GM19238 (cell line): ENCODE data around the gene UBE2E2.

Source experiments
- DNase-seq: peaks from one replicate; pipeline ENCODE4 v3.0.0; 2011; ENCODE audit warnings: low spot score; ENCODE audit not compliant: insufficient read length

Gene UBE2E2

GRCh38 chr3:23193831-23194230 is 9.3 kb upstream of the UBE2E2 start:
- DNase-seq: no peak

- DNase-seq: no peak
Measured at GRCh38 chr3:23198801-23199200, 4.3 kb upstream of the UBE2E2 start.

- DNase-seq: no peak
Measured at GRCh38 chr3:23199649-23200048, 3.5 kb upstream of the UBE2E2 start.

- no peak for DNase-seq
Measured at GRCh38 chr3:23201154-23201838, 1.8 kb upstream of the UBE2E2 start.

- DNase-seq: no peak
Measured at GRCh38 chr3:23202203-23202920, 765 bp upstream of the UBE2E2 start.

- DNase-seq: peak; percentile 5
Measured at GRCh38 chr3:23203708-23204330, 692 bp downstream of the UBE2E2 start.

- DNase-seq: no peak
Measured at GRCh38 chr3:23206366-23206765, 3.2 kb downstream of the UBE2E2 start.

- DNase-seq: no peak
Measured at GRCh38 chr3:23209103-23209502, 6.0 kb downstream of the UBE2E2 start.

GRCh38 chr3:23209747-23210487 is 6.8 kb downstream of the UBE2E2 start:
- no peak for DNase-seq

- DNase-seq: no peak
Measured at GRCh38 chr3:23213813-23214212, 10.7 kb downstream of the UBE2E2 start.

- no peak for DNase-seq
Measured at GRCh38 chr3:23217872-23218554, 14.9 kb downstream of the UBE2E2 start.

- no peak for DNase-seq
Measured at GRCh38 chr3:23219117-23219516, 16.0 kb downstream of the UBE2E2 start.

GRCh38 chr3:23219552-23219951 is 16.4 kb downstream of the UBE2E2 start:
- DNase-seq: no peak

- DNase-seq: no peak
Measured at GRCh38 chr3:23221136-23221535, 18.0 kb downstream of the UBE2E2 start.

GRCh38 chr3:23232016-23232415 is 28.9 kb downstream of the UBE2E2 start:
- DNase-seq: no peak

GRCh38 chr3:23232854-23233253 is 29.7 kb downstream of the UBE2E2 start:
- DNase-seq: no peak

GRCh38 chr3:23235264-23235663 is 32.1 kb downstream of the UBE2E2 start:
- DNase-seq: no peak

- no peak for DNase-seq
Measured at GRCh38 chr3:23236890-23237289, 33.8 kb downstream of the UBE2E2 start.

- DNase-seq: no peak
Measured at GRCh38 chr3:23238156-23238555, 35.0 kb downstream of the UBE2E2 start.

- DNase-seq: no peak
Measured at GRCh38 chr3:23238578-23238977, 35.5 kb downstream of the UBE2E2 start.
